ENCODE measurements around the gene ADGRE2. TPM values are rescaled to one million over a fixed set of nuclear protein-coding genes. Genes with fewer than 3 reads are reported as not detected.

Gene ADGRE2
- total and polyA plus RNA-seq, 2 donors (not counting 3 experiments of a cell fraction or from before 2014, with no cell fraction given): not detected

DNA sequence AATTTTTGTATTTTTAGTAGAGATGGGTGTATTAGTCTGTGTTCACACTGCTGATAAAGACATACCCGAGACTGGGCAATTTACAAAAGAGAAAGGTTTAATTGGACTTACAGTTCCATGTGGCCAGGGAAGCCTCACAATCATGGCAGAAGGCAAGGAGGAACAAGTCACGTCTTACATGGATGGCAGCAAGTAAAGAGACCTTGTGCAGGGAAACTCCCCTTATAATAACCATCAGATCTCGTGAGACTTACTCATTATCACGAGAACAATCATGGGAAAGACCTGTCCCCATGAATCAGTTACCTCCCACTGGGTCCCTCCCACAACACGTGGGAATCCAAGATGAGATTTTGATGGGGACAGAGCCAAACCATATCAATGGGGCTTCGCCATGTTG lies 73.9 kb downstream of the ADGRE2 start:
- Histone ChIP-seq H3K27me3 (ENCODE audit: control insufficient read depth in 2 of 2, insufficient read depth in 2 of 2, low read length in 2 of 2) (no peaks in the 10 kb centered on the region), H4K20me1 (replicated peaks; ENCODE audit: control insufficient read depth, extremely low read depth, insufficient read depth, low read length) (no peaks in the 10 kb centered on the region), H3K4me1 (ENCODE audit: control insufficient read depth, extremely low read depth, insufficient read depth, low read length) (no peaks in the 10 kb centered on the region), H3K9ac (replicated peaks; ENCODE audit: extremely low read depth, insufficient read depth, low read length) (no peak overlapping the region), H2AFZ (ENCODE audit: low read depth, low read length) (no peak overlapping the region), H3K36me3 (ENCODE audit: control insufficient read depth in 2 of 2, extremely low read depth in 1 of 2, insufficient read depth in 2 of 2, low read length in 2 of 2) (peaks cover 11 to 53% of the 10 kb centered on the region in 2 experiments), H3K9me1 (replicated peaks; ENCODE audit: control insufficient read depth, extremely low read depth, insufficient read depth, low read length) (no peaks in the 10 kb centered on the region), H3K79me2 (ENCODE audit: control insufficient read depth, insufficient read depth, low read length) (no peaks in the 10 kb centered on the region), H3K4me3 (replicated peaks in 1 of 3; ENCODE audit: insufficient read depth in 1 of 3, low read depth in 1 of 3, low read length in 3 of 3) (no peak overlapping the region), H3K4me2 (ENCODE audit: insufficient read depth, low read length) (no peak overlapping the region), H3K27ac (ENCODE audit: insufficient read depth, low read depth, low read length) (no peak overlapping the region), H3K9me3 (replicated peaks; ENCODE audit: control insufficient read depth, insufficient read depth, low read length) (no peaks in the 10 kb centered on the region)
- no TSS peak for BruUV-seq (replicated peaks)
- intact Hi-C loops (cut with micrococcal nuclease) (no loop called here), dilution Hi-C loops (cut with MboI; ENCODE audit: extremely low pct_ligation_motif_present, low sequenced_read_pairs) (no loop called here)
- DNase-seq (ENCODE audit: low read depth, low spot score) (no peak), FAIRE-seq (no peak)
- TF ChIP-seq JUN (IDR thresholded peaks at IDR 0.05; ENCODE audit: borderline replicate concordance, insufficient read depth, insufficient read length, low read depth) (no peak), EZH2 (IDR thresholded peaks at IDR 0.05; ENCODE audit: borderline replicate concordance, low read depth, low read length, severe bottlenecking) (no peak), GATA2 (IDR thresholded peaks at IDR 0.05; ENCODE audit: insufficient read depth, insufficient read length, low read depth, low read length) (no peak), POLR2AphosphoS5 (IDR thresholded peaks at IDR 0.05; ENCODE audit: insufficient read depth, low read depth, low read length) (no peak), MYC (IDR thresholded peaks at IDR 0.05; ENCODE audit: low read depth, low read length) (no peak), FOS (IDR thresholded peaks at IDR 0.05; ENCODE audit: borderline replicate concordance, insufficient read depth, low read length) (no peak), POLR2A (IDR thresholded peaks at IDR 0.05; ENCODE audit: low read depth, low read length) (no peak)
- TF ChIP-seq, protein P1, sequence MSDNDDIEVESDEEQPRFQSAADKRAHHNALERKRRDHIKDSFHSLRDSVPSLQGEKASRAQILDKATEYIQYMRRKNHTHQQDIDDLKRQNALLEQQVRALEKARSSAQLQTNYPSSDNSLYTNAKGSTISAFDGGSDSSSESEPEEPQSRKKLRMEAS (IDR thresholded peaks at IDR 0.05; ENCODE audit: insufficient read depth, insufficient read length): no peak
- TF ChIP-seq, protein P2, sequence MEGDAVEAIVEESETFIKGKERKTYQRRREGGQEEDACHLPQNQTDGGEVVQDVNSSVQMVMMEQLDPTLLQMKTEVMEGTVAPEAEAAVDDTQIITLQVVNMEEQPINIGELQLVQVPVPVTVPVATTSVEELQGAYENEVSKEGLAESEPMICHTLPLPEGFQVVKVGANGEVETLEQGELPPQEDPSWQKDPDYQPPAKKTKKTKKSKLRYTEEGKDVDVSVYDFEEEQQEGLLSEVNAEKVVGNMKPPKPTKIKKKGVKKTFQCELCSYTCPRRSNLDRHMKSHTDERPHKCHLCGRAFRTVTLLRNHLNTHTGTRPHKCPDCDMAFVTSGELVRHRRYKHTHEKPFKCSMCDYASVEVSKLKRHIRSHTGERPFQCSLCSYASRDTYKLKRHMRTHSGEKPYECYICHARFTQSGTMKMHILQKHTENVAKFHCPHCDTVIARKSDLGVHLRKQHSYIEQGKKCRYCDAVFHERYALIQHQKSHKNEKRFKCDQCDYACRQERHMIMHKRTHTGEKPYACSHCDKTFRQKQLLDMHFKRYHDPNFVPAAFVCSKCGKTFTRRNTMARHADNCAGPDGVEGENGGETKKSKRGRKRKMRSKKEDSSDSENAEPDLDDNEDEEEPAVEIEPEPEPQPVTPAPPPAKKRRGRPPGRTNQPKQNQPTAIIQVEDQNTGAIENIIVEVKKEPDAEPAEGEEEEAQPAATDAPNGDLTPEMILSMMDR (IDR thresholded peaks at IDR 0.05; ENCODE audit: extremely low read depth in 1 of 2, insufficient read depth in 1 of 2, low read depth in 1 of 2, low read length in 2 of 2): no peak
- CTCF ChIA-PET: no interaction called here
- POLR2A ChIA-PET: no interaction called here

All from endothelial cell of umbilical vein (primary cell).